Calu3 (cell line): ENCODE results near the gene RPS26. TPM values are rescaled to one million over a fixed set of nuclear protein-coding genes. Genes with fewer than 3 reads are reported as not detected.

Experiments used
- BruUV-seq: library from RNA; stranded (reverse); fragments of 400-500 nt; replicated peaks from 2 replicates; lab custom pipeline; 2021; lab: Mats Ljungman, UMichigan
- CTCF ChIA-PET: fragments of 300-600 bp; sonication (Branson Sonifier 250); formaldehyde crosslinking; loops from one replicate; lab custom pipeline; 2022; ENCODE audit warnings: antibody characterized with exemption; lab: Charles Lee
- DNase-seq: peaks from one replicate; pipeline ENCODE4 v3.0.0; 2022
- H3K27ac Mint-ChIP-seq: one replicate; pipeline ENCODE4 v1.8.0; 2022; ENCODE audit warnings: mixed read lengths; ENCODE audit not compliant: unreplicated experiment
- H3K27me3 Mint-ChIP-seq: one replicate; pipeline ENCODE4 v1.8.0; 2022; ENCODE audit warnings: mixed read lengths; ENCODE audit not compliant: unreplicated experiment
- H3K36me3 Mint-ChIP-seq: one replicate; pipeline ENCODE4 v1.8.0; 2022; ENCODE audit warnings: mild to moderate bottlenecking, moderate library complexity, mixed read lengths; ENCODE audit not compliant: insufficient read depth, unreplicated experiment
- H3K4me1 Mint-ChIP-seq: one replicate; pipeline ENCODE4 v1.8.0; 2022; ENCODE audit warnings: mild to moderate bottlenecking, low read depth, mixed read lengths; ENCODE audit not compliant: unreplicated experiment
- H3K4me3 Mint-ChIP-seq: one replicate; pipeline ENCODE4 v1.8.0; 2022; ENCODE audit warnings: mild to moderate bottlenecking, low read depth, moderate library complexity, mixed read lengths; ENCODE audit not compliant: unreplicated experiment
- H3K9me3 Mint-ChIP-seq: one replicate; pipeline ENCODE4 v1.8.0; 2022; ENCODE audit warnings: low read depth, mixed read lengths; ENCODE audit not compliant: unreplicated experiment
- CTCF ChIP-seq: fragments of 200-600 bp; IDR thresholded peaks from one replicate; pipeline ENCODE4 v1.8.0; 2022; ENCODE audit warnings: antibody characterized with exemption; ENCODE audit not compliant: unreplicated experiment
- intact Hi-C: fragments of 100-400 bp; cut with micrococcal nuclease; formaldehyde crosslinking; loops from one replicate; pipeline ENCODE4 v1.10.0; 2022; ENCODE audit not compliant: unreplicated experiment
- total RNA-seq: library from RNA; stranded (reverse); gene quantifications from 2 replicates; pipeline ENCODE4 v1.2.3, GENCODE V29; 2022

Gene RPS26
- total RNA-seq, 1 experiment from 2014 or later: 50.7 TPM

- no TSS peak for BruUV-seq
- intact Hi-C loops: no loop called here
- CTCF ChIA-PET: interaction anchor here (0.9 kb wide), 1 partner anchor 22 kb away, joined by 3 read pairs; the partner anchor contains the start of gene PA2G4
- peaks cover 75% of the 10 kb centered on the region for H3K36me3 Mint-ChIP-seq
- H3K27ac Mint-ChIP-seq: no peak overlapping the region
- TF ChIP-seq CTCF: no peak
- no peaks in the 10 kb centered on the region for H3K27me3 Mint-ChIP-seq
- DNase-seq: no peak
- H3K9me3 Mint-ChIP-seq: no peaks in the 10 kb centered on the region
- H3K4me1 Mint-ChIP-seq: peaks cover 34% of the 10 kb centered on the region
- peak overlapping the region; percentile 99 for H3K4me3 Mint-ChIP-seq
Observed at GRCh38 chr12:56082382-56082781, 40.7 kb downstream of the RPS26 start.

- Mint-ChIP-seq H3K9me3 (no peaks in the 10 kb centered on the region), H3K27me3 (no peaks in the 10 kb centered on the region), H3K36me3 (peaks cover 77% of the 10 kb centered on the region), H3K4me1 (peaks cover 34% of the 10 kb centered on the region), H3K4me3 (no peak overlapping the region), H3K27ac (no peak overlapping the region)
- DNase-seq: no peak
- intact Hi-C loops: no loop called here
- CTCF ChIA-PET: no interaction called here
- no peak for TF ChIP-seq CTCF
- BruUV-seq: no TSS peak
Observed at GRCh38 chr12:56082967-56083366, 41.2 kb downstream of the RPS26 start.

GRCh38 chr12:56084958-56085543 is 43.3 kb downstream of the RPS26 start:
- peaks cover 34% of the 10 kb centered on the region for H3K4me1 Mint-ChIP-seq
- H3K27me3 Mint-ChIP-seq: no peaks in the 10 kb centered on the region
- no TSS peak for BruUV-seq
- H3K9me3 Mint-ChIP-seq: no peaks in the 10 kb centered on the region
- no peak overlapping the region for H3K4me3 Mint-ChIP-seq
- intact Hi-C loops: no loop called here
- CTCF ChIA-PET: interaction anchor here (0.7 kb wide), 2 partner anchors 17 to 20 kb away, joined by 3 read pairs; no protein-coding TSS in a partner anchor
- peak; percentile 37 for DNase-seq
- no peak overlapping the region for H3K27ac Mint-ChIP-seq
- TF ChIP-seq CTCF: peak; percentile 46
- H3K36me3 Mint-ChIP-seq: peaks cover 73% of the 10 kb centered on the region

- peak overlapping the region; percentile 23 for H3K4me3 Mint-ChIP-seq
- H3K27me3 Mint-ChIP-seq: no peaks in the 10 kb centered on the region
- H3K9me3 Mint-ChIP-seq: no peaks in the 10 kb centered on the region
- peaks cover 32% of the 10 kb centered on the region for H3K4me1 Mint-ChIP-seq
- H3K36me3 Mint-ChIP-seq: peaks cover 70% of the 10 kb centered on the region
- DNase-seq: peak; percentile 47
- CTCF ChIA-PET: no interaction called here
- H3K27ac Mint-ChIP-seq: no peak overlapping the region
- no TSS peak for BruUV-seq
- TF ChIP-seq CTCF: no peak
- intact Hi-C loops: no loop called here
Observed at GRCh38 chr12:56086096-56086495, 44.4 kb downstream of the RPS26 start.
